Right lobe of liver (tissue), 6 donors: ENCODE results near the gene DDX42. TPM values are rescaled to one million over a fixed set of nuclear protein-coding genes. Genes with fewer than 3 reads are reported as not detected.
"Not testable (repeated sequence)": the region's sequence is repeated elsewhere in the genome, so short reads cannot be mapped to it uniquely, and the experiment has no call there.

Experiments used
- ATAC-seq, 4 donors: fragments of 200-7000 bp; cut with Tn5 transposase; one replicate each; pipeline ENCODE4 v1.9.1; 2020; ENCODE audit warnings: mild to moderate bottlenecking in 4 of 4, moderate library complexity in 4 of 4
- DNase-seq, 3 donors: peaks; one replicate each; pipeline ENCODE4 v3.0.0-alpha.2; 2020
- H3K27ac ChIP-seq, 3 donors: fragments of 200-600 bp; one replicate each; pipeline ENCODE4 v1.8.0; 2022
- H3K27me3 ChIP-seq, 2 donors: fragments of 200-600 bp; one replicate each; pipeline ENCODE4 v1.8.0; 2022
- H3K36me3 ChIP-seq, 4 donors: fragments of 200-600 bp; sonication (generic) in 1 of 4; one replicate each; pipeline versions ENCODE4 v1.5.1 to v1.8.0; 2017 to 2022; ENCODE audit warnings: control low read depth in 1 of 4
- H3K4me1 ChIP-seq, 4 donors: fragments of 200-600 bp; sonication (generic) in 1 of 4; one replicate each; pipeline versions ENCODE4 v1.5.1 to v1.8.0; 2017 to 2022; ENCODE audit warnings: control low read depth in 1 of 4
- H3K4me3 ChIP-seq, 3 donors: fragments of 200-600 bp; one replicate each; pipeline ENCODE4 v1.8.0; 2022
- H3K9me3 ChIP-seq, 4 donors: fragments of 200-600 bp; sonication (generic) in 1 of 4; one replicate each; pipeline versions ENCODE4 v1.5.1 to v1.8.0; 2017 to 2022; ENCODE audit warnings: control low read depth in 1 of 4
- CTCF ChIP-seq, 4 donors: fragments of 200-600 bp in 3 of 4; fragments of 450-650 bp in 1 of 4; IDR thresholded peaks; one replicate each; pipeline versions ENCODE4 v1.5.1 to v1.8.0; 2016 to 2022; ENCODE audit warnings: antibody characterized with exemption in 4 of 4, mild to moderate bottlenecking in 2 of 4
- POLR2A ChIP-seq: fragments of 450-650 bp; IDR thresholded peaks from one replicate; pipeline ENCODE4 v1.6.1; 2017; ENCODE audit warnings: antibody characterized with exemption, mild to moderate bottlenecking
- WGBS: methylation state at CpG from one replicate; pipeline ENCODE4 v1.1.6; 2018; ENCODE audit warnings: low coverage, low lambda C conversion rate; ENCODE audit not compliant: insufficient coverage; ENCODE audit errors: missing lambda C conversion rate; 5-methylcytosine and 5-hydroxymethylcytosine counted together
- intact Hi-C, 2 donors: fragments of 100-400 bp; cut with DNase I; formaldehyde crosslinking; loops; one replicate each; pipeline versions ENCODE4 v1.11.2 to v1.14.1; 2022
- total RNA-seq, 6 experiments: library from RNA; depleted of rRNA in 2 of 6; stranded (reverse); fragments of >200 nt in 2 of 6; fragmentation: NEBNext Ultra II Directional in 3 of 6; extraction: Animal tissue kit (Norgen Biotek cat#: 25700) in 3 of 6; gene quantifications; one replicate each; pipeline versions ENCODE4 v1.1.0 to v1.2.4, GENCODE V29; 2016 to 2023
- donor health status: DM: no; HTN: yes; CAD: no.
- donor health status: DM: no; HTN: no; CAD: no.
- donor health status: DM: no; HTN: no; CAD: no.
- donor health status: DM: no; HTN: yes; CAD: no.
- donor health status: DM: no; HTN: yes; CAD: no.

DDX42 gene
- total RNA-seq, 6 experiments from 2014 or later, result 28.5 to 45.2 (median 36.2) TPM

DNA sequence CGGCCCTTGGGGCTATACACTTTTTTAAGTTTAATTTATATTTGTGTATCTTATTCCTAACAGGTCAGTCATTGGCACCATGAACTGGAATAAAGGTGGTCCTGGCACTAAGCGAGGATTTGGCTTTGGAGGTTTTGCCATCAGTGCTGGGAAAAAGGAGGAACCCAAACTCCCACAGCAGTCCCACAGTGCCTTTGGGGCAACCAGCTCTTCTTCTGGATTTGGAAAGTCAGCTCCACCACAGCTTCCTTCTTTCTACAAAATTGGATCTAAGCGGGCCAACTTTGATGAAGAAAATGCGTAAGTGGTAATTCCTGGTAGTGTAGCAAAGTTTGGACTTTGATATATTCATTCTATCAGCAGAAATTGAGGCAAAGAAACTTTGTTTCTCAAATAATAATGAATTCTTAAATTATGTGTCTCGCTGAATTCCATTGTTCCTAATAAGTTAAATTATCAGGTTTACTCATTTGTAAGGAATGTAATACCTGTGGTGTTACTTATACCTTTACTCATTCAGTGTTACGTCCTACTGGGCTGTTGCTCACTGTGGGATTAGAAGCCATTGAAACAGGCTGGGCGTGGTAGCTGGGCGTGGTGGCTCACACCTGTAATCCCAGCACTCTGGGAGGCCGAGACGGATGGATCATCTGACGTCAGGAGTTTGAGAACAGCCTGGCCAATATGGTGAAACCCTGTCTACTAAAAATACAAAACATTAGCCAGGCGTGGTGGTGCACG is 13.2 kb downstream of the DDX42 start:
- H3K27ac ChIP-seq, result no peak overlapping the region
- DNase-seq (no peak), ATAC-seq (no peak)
- no peaks in the 10 kb centered on the region for H3K4me1 ChIP-seq
- H3K4me3 ChIP-seq, result no peak overlapping the region
- intact Hi-C loops, result no loop called here
- TF ChIP-seq CTCF (IDR thresholded peaks at IDR 0.05) (no peak), POLR2A (no peak)
- peaks cover 0 to 54% (median 18%) of the 10 kb centered on the region in 4 donors for H3K36me3 ChIP-seq
- H3K9me3 ChIP-seq, result no peaks in the 10 kb centered on the region
- WGBS, result 97% methylated on average over 12 of the region's 13 CpGs
- no peaks in the 10 kb centered on the region for H3K27me3 ChIP-seq

GRCh38 chr17:63790057-63790456 is 16.1 kb downstream of the DDX42 start:
- peaks cover 11 to 83% (median 30%) of the 10 kb centered on the region in 4 donors for H3K36me3 ChIP-seq
- intact Hi-C loops, result no loop called here
- H3K4me3 ChIP-seq, result no peak overlapping the region
- no peak for ATAC-seq
- H3K9me3 ChIP-seq, result no peaks in the 10 kb centered on the region
- DNase-seq, result no peak
- TF ChIP-seq POLR2A, result no peak
- H3K27ac ChIP-seq, result no peak overlapping the region
- 91% methylated on average over 5 of the region's 6 CpGs for WGBS
- H3K4me1 ChIP-seq, result no peaks in the 10 kb centered on the region
- no peaks in the 10 kb centered on the region for H3K27me3 ChIP-seq

- Histone ChIP-seq H3K4me1 (no peaks in the 10 kb centered on the region), H3K9me3 (no peaks in the 10 kb centered on the region), H3K4me3 (no peak overlapping the region), H3K27ac (no peak overlapping the region), H3K27me3 (no peaks in the 10 kb centered on the region), H3K36me3 (peaks cover 10 to 98% (median 38%) of the 10 kb centered on the region in 4 donors)
- WGBS, result 90% methylated on average over 3 of the region's 3 CpGs
- intact Hi-C loops, result no loop called here
- ATAC-seq (no peak), DNase-seq (no peak)
- TF ChIP-seq CTCF (IDR thresholded peaks at IDR 0.05) (no peak), POLR2A (no peak)
Observed at GRCh38 chr17:63792055-63792729, 18.2 kb downstream of the DDX42 start.

DNA sequence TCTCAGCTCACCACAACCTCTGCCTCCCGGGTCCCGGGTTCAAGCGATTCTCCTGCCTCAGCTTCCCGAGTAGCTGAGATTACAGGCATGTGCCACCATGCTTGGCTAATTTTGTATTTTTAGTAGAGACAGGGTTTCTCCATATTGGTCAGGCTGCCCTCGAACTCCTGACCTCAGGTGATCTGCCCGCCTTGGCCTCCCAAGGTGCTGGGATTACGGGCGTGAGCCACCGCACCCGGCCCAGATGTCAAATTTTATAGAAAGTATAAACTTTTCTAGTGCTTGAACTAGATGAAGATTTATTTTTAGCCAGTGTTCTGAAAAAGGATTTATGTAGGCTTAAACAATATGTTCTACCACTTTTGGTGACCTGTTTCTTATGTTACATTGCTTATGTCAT is 22.4 kb downstream of the DDX42 start:
- H3K4me1 ChIP-seq, intact Hi-C loops, H3K27me3 ChIP-seq, H3K9me3 ChIP-seq, ATAC-seq, H3K27ac ChIP-seq, H3K4me3 ChIP-seq, DNase-seq: not testable (repeated sequence)
- H3K36me3 ChIP-seq, result peaks cover 12 to 99% (median 45%) of the 10 kb centered on the region in 4 donors
- WGBS, result 98% methylated on average over 9 of the region's 10 CpGs

GRCh38 chr17:63798572-63799106 is 24.7 kb downstream of the DDX42 start:
- TF ChIP-seq POLR2A, result no peak
- H3K36me3 ChIP-seq, result peaks cover 8 to 94% (median 46%) of the 10 kb centered on the region in 4 donors
- no peak overlapping the region for H3K27ac ChIP-seq
- no peaks in the 10 kb centered on the region for H3K9me3 ChIP-seq
- intact Hi-C loops, result no loop called here
- no peak overlapping the region for H3K4me3 ChIP-seq
- ATAC-seq, result no peak
- 96% methylated on average over 3 of the region's 3 CpGs for WGBS
- H3K4me1 ChIP-seq, result no peaks in the 10 kb centered on the region
- H3K27me3 ChIP-seq, result no peaks in the 10 kb centered on the region
- DNase-seq, result no peak

DNA sequence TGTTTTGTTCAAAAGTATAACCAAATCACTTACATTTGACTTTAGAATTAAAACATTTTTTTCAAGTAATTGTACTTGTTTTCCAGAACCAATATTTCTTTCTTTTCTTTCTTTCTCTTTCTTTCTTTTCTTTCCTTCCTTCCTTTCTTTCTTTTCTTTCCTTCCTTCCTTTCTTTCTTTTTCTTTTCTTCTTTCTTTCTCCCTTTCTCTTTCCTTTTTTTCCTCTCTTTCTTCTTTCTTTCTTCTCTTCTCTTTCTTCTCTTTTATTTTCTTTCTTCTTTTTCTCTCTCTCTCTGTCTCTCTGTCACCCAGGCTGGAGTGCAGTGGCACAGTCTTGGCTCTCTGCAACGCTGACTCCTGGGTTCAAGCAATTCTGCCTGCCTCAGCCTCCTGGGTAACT is 26.8 kb downstream of the DDX42 start:
- Histone ChIP-seq H3K27me3 (no peaks in the 10 kb centered on the region), H3K36me3 (peaks cover 0 to 94% (median 43%) of the 10 kb centered on the region in 4 donors), H3K9me3 (no peaks in the 10 kb centered on the region), H3K4me1 (no peaks in the 10 kb centered on the region), H3K27ac (no peak overlapping the region), H3K4me3 (no peak overlapping the region)
- TF ChIP-seq POLR2A (no peak), CTCF (IDR thresholded peaks at IDR 0.05) (no peak)
- intact Hi-C loops, result no loop called here
- no peak for DNase-seq
- no peak for ATAC-seq
- WGBS, result 83% methylated on average over 1 of the region's 1 CpG
